ENCODE results near the gene GDF3. TPM values are rescaled to one million over a fixed set of nuclear protein-coding genes. Genes with fewer than 3 reads are reported as not detected.
"Not testable (repeated sequence)": the region's sequence is repeated elsewhere in the genome, so short reads cannot be mapped to it uniquely, and the experiment has no call there.

The GDF3 gene
- total RNA-seq, 1 donor from 2014 or later = not detected

- no peak for DNase-seq (ENCODE audit: low read depth)
- Histone ChIP-seq H3K4me3 (ENCODE audit: low read depth, low read length) (no peak overlapping the region), H3K36me3 (ENCODE audit: control insufficient read depth, insufficient read depth, low read length) (no peaks in the 10 kb centered on the region), H3K27me3 (ENCODE audit: control insufficient read depth, insufficient read depth, low read length) (no peaks in the 10 kb centered on the region)
- TF ChIP-seq CTCF (IDR thresholded peaks at IDR 0.05; ENCODE audit: insufficient read depth, low read length, poor library complexity, severe bottlenecking) = peak; percentile 74
These were observed 50.0 kb downstream of the GDF3 start for GRCh38 chr12:7645395-7646177.

- Histone ChIP-seq H3K4me3 (ENCODE audit: low read depth, low read length) (no peak overlapping the region), H3K27me3 (ENCODE audit: control insufficient read depth, insufficient read depth, low read length) (no peaks in the 10 kb centered on the region), H3K36me3 (ENCODE audit: control insufficient read depth, insufficient read depth, low read length) (no peaks in the 10 kb centered on the region)
- DNase-seq (ENCODE audit: low read depth) = no peak
- peak; percentile 24 for TF ChIP-seq CTCF (IDR thresholded peaks at IDR 0.05; ENCODE audit: insufficient read depth, low read length, poor library complexity, severe bottlenecking)
These were observed 52.7 kb downstream of the GDF3 start for GRCh38 chr12:7642876-7643309.

- Histone ChIP-seq H3K4me3 (ENCODE audit: low read depth, low read length) (no peak overlapping the region), H3K27me3 (ENCODE audit: control insufficient read depth, insufficient read depth, low read length) (peaks cover 2% of the 10 kb centered on the region), H3K36me3 (ENCODE audit: control insufficient read depth, insufficient read depth, low read length) (no peaks in the 10 kb centered on the region)
- DNase-seq (ENCODE audit: low read depth) = no peak
- no peak for TF ChIP-seq CTCF (IDR thresholded peaks at IDR 0.05; ENCODE audit: insufficient read depth, low read length, poor library complexity, severe bottlenecking)
These were observed 53.3 kb downstream of the GDF3 start for GRCh38 chr12:7642287-7642686.

- not testable (repeated sequence) for H3K27me3 ChIP-seq (ENCODE audit: control insufficient read depth, insufficient read depth, low read length); DNase-seq (ENCODE audit: low read depth); H3K36me3 ChIP-seq (ENCODE audit: control insufficient read depth, insufficient read depth, low read length)
- peak overlapping the region; percentile 10 for H3K4me3 ChIP-seq (ENCODE audit: low read depth, low read length)
These were observed 55.2 kb downstream of the GDF3 start for GRCh38 chr12:7640123-7640995.

Other genes with a start within 250 kb of the GDF3 start
- gene CD163, start 192.0 kb downstream of the GDF3 start, total RNA-seq = 0.25 and 3.1 TPM in 2 replicates
- gene APOBEC1, start 29.9 kb downstream of the GDF3 start, total RNA-seq = not detected in 2 replicates
- not detected in 2 replicates for gene DPPA3, start 15.7 kb upstream of the GDF3 start, total RNA-seq
- not detected in 2 replicates for gene CLEC4C, start 51.6 kb upstream of the GDF3 start, total RNA-seq
- gene NANOGNB, start 69.4 kb upstream of the GDF3 start, total RNA-seq = not detected in 2 replicates
- 0.34 TPM in 1 of 2 replicates, not detected in the other for gene NANOG, start 93.6 kb upstream of the GDF3 start, total RNA-seq
- gene SLC2A14, start 177.1 kb upstream of the GDF3 start, total RNA-seq = not detected in 2 replicates
- gene SLC2A3, start 240.4 kb upstream of the GDF3 start, total RNA-seq = 19.0 and 21.7 TPM in 2 replicates

All from kidney epithelial cell (primary cell).